ENCODE data around the gene ITGA5.

ITGA5 gene

GRCh38 chr12:54349679-54350078 lies 69.4 kb downstream of the ITGA5 start:
- no peak overlapping the region for H3K4me3 ChIP-seq (ENCODE audit: control insufficient read depth, low read depth, low read length)
- DNase-seq (ENCODE audit: low read depth): no peak
- TF ChIP-seq CTCF (conservative IDR thresholded peaks at IDR 0.05; ENCODE audit: control insufficient read depth, insufficient read depth, low read depth, low read length): no peak

- no peak for DNase-seq (ENCODE audit: low read depth)
- TF ChIP-seq CTCF (conservative IDR thresholded peaks at IDR 0.05; ENCODE audit: control insufficient read depth, insufficient read depth, low read depth, low read length): no peak
Observed at GRCh38 chr12:54349036-54349435, 70.0 kb downstream of the ITGA5 start.

More at GRCh38 chr12:54349036-54349435, 70.0 kb downstream of the ITGA5 start:
- H3K4me3 ChIP-seq (ENCODE audit: control insufficient read depth, low read depth, low read length): no peak overlapping the region
